IMR-90 (cell line): ENCODE measurements around the gene MBTPS1.

ENCODE experiments used
- BHLHE40 ChIP-seq: fragments of 150-350 bp; IDR thresholded peaks from 2 replicates; pipeline ENCODE4 v1.6.1; 2016; ENCODE audit warnings: mild to moderate bottlenecking, low read depth, low read length
- CEBPB ChIP-seq: IDR thresholded peaks from 2 replicates; pipeline ENCODE4 v1.6.1; 2012; ENCODE audit warnings: low read depth, low read length, improper control_type of control experiment
- CTCF ChIP-seq: conservative IDR thresholded peaks from 2 replicates; pipeline ENCODE4 v1.5.1; 2012; ENCODE audit warnings: mild to moderate bottlenecking, low read depth, low read length, improper control_type of control experiment
- ELK1 ChIP-seq: fragments of 150-350 bp; IDR thresholded peaks from 2 replicates; pipeline ENCODE4 v1.6.1; 2016; ENCODE audit warnings: low read depth, mild to moderate bottlenecking, low read length, moderate library complexity, borderline replicate concordance
- FOS ChIP-seq: fragments of 150-350 bp; IDR thresholded peaks from 2 replicates; pipeline ENCODE4 v1.6.1; 2016; ENCODE audit warnings: low read depth, low read length
- MAFK ChIP-seq: IDR thresholded peaks from 2 replicates; pipeline ENCODE4 v1.6.1; 2012; ENCODE audit warnings: low read depth, low read length, improper control_type of control experiment
- MAZ ChIP-seq: IDR thresholded peaks from 2 replicates; pipeline ENCODE4 v1.6.1; 2012; ENCODE audit warnings: low read depth, mild to moderate bottlenecking, low read length, improper control_type of control experiment, moderate library complexity, borderline replicate concordance
- MXI1 ChIP-seq: IDR thresholded peaks from 2 replicates; pipeline ENCODE4 v1.6.1; 2012; ENCODE audit warnings: low read depth, mild to moderate bottlenecking, low read length, moderate library complexity, borderline replicate concordance
- POLR2A ChIP-seq: IDR thresholded peaks from 2 replicates; pipeline ENCODE4 v1.6.1; 2012; ENCODE audit warnings: mild to moderate bottlenecking, low read depth, low read length
- RAD21 ChIP-seq: IDR thresholded peaks from 2 replicates; pipeline ENCODE4 v1.6.1; 2012; ENCODE audit warnings: low read length, improper control_type of control experiment
- RCOR1 ChIP-seq: IDR thresholded peaks from 2 replicates; pipeline ENCODE4 v1.6.1; 2012; ENCODE audit warnings: mild to moderate bottlenecking, low read length, improper control_type of control experiment; ENCODE audit not compliant: insufficient replicate concordance
- RFX5 ChIP-seq: IDR thresholded peaks from 2 replicates; pipeline ENCODE4 v1.8.0; 2012; ENCODE audit warnings: low read depth, mild to moderate bottlenecking, low read length, moderate library complexity
- SMC3 ChIP-seq: fragments of 150-350 bp; IDR thresholded peaks from 2 replicates; pipeline ENCODE4 v1.6.1; 2016; ENCODE audit warnings: low read depth, mild to moderate bottlenecking, antibody characterized with exemption, low read length, moderate library complexity
- USF2 ChIP-seq: fragments of 150-350 bp; IDR thresholded peaks from 2 replicates; pipeline ENCODE4 v1.6.1; 2017; ENCODE audit warnings: mild to moderate bottlenecking, antibody characterized with exemption, low read length, low read depth

DNA sequence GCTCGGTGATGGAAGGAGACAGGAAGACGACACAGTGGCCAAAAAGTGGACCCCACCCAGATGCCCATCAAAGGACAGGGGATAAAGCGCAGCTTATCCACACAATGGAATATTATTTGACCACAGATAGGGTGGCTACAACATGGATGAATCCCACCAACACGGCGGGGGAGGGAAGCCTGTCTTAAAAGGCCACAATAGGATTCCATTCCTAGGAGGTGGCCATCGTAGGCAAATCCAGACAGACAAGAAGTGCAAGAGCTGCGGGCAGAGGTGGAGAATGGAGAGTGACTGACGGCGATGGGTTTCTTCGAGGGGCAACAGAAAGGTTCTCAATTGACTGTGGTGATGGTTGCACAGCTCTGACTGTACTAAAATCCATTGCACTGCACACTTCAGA lies 90.1 kb downstream of the MBTPS1 start:
- TF ChIP-seq POLR2A, result no peak
- TF ChIP-seq RAD21, result no peak
- no peak for TF ChIP-seq CTCF
- TF ChIP-seq MXI1, result no peak
- TF ChIP-seq RCOR1, result no peak
- TF ChIP-seq ELK1, result no peak
- TF ChIP-seq SMC3, result no peak
- no peak for TF ChIP-seq CEBPB
- TF ChIP-seq MAFK, result no peak
- no peak for TF ChIP-seq USF2
- TF ChIP-seq FOS, result no peak
- TF ChIP-seq MAZ, result no peak
- TF ChIP-seq BHLHE40, result no peak
- no peak for TF ChIP-seq RFX5
